SK-N-SH treated with all-trans-retinoic acid at 6 μM for 48 hours (cell line): ENCODE data around the gene CD8B.

ENCODE experiments used
- ATAC-seq: fragments of 200-7000 bp; cut with Tn5 transposase; 3 replicates; pipeline ENCODE4 v1.9.1; 2020; ENCODE audit warnings: mild to moderate bottlenecking, moderate library complexity
- ARNTL ChIP-seq: fragments of 450-650 bp; formaldehyde crosslinking; IDR thresholded peaks from 2 replicates; pipeline ENCODE4 v1.5.0; 2020; ENCODE audit warnings: low read depth, mild to moderate bottlenecking, moderate library complexity, borderline replicate concordance
- BACH2 ChIP-seq: fragments of 250-450 bp; sonication (Bioruptor Pico); IDR thresholded peaks from 2 replicates; pipeline ENCODE4 v1.9.0; 2021; ENCODE audit warnings: mild to moderate bottlenecking, borderline replicate concordance
- CREB5 ChIP-seq: fragments of 250-450 bp; sonication (Bioruptor Pico); IDR thresholded peaks from 2 replicates; pipeline ENCODE4 v1.5.1; 2020; ENCODE audit warnings: low read depth, mild to moderate bottlenecking, moderate library complexity
- CSRNP3 ChIP-seq: fragments of 250-450 bp; sonication (Bioruptor Pico); IDR thresholded peaks from 2 replicates; pipeline ENCODE4 v1.5.1; 2021; ENCODE audit warnings: mild to moderate bottlenecking, moderate library complexity
- ESRRG ChIP-seq: fragments of 250-450 bp; sonication (Bioruptor Pico); IDR thresholded peaks from 2 replicates; pipeline ENCODE4 v1.6.1; 2021; ENCODE audit warnings: mild to moderate bottlenecking
- GLIS3 ChIP-seq: fragments of 250-450 bp; sonication (Bioruptor Pico); IDR thresholded peaks from 2 replicates; pipeline ENCODE4 v1.5.0; 2020; ENCODE audit warnings: mild to moderate bottlenecking, moderate library complexity
- OSR1 ChIP-seq: fragments of 250-450 bp; sonication (Bioruptor Pico); IDR thresholded peaks from 2 replicates; pipeline ENCODE4 v1.8.0; 2022; ENCODE audit warnings: moderate library complexity, mild to moderate bottlenecking, inconsistent platforms
- PATZ1 ChIP-seq: fragments of 250-450 bp; sonication (Bioruptor Pico); IDR thresholded peaks from 2 replicates; pipeline ENCODE4 v1.8.0; 2020; ENCODE audit warnings: mild to moderate bottlenecking, moderate library complexity, borderline replicate concordance
- POU6F1 ChIP-seq: fragments of 250-450 bp; sonication (Bioruptor Pico); IDR thresholded peaks from 2 replicates; pipeline ENCODE4 v1.8.0; 2021; ENCODE audit warnings: low read depth, mild to moderate bottlenecking, moderate library complexity, borderline replicate concordance
- PPARA ChIP-seq: fragments of 250-450 bp; sonication (Bioruptor Pico); IDR thresholded peaks from 2 replicates; pipeline ENCODE4 v1.5.0; 2020; ENCODE audit warnings: mild to moderate bottlenecking, borderline replicate concordance
- RARB ChIP-seq: fragments of 250-450 bp; sonication (Bioruptor Pico); IDR thresholded peaks from 2 replicates; pipeline ENCODE4 v1.8.0; 2021; ENCODE audit warnings: mild to moderate bottlenecking, moderate library complexity
- SNAI2 ChIP-seq: fragments of 250-450 bp; sonication (Bioruptor Pico); IDR thresholded peaks from 2 replicates; pipeline ENCODE4 v1.5.0; 2020; ENCODE audit warnings: mild to moderate bottlenecking, moderate library complexity
- TOX ChIP-seq: fragments of 250-450 bp; sonication (Bioruptor Pico); IDR thresholded peaks from 2 replicates; pipeline ENCODE4 v1.8.0; 2021; ENCODE audit warnings: mild to moderate bottlenecking, moderate library complexity, borderline replicate concordance
- TSHZ2 ChIP-seq: fragments of 250-450 bp; sonication (Bioruptor Pico); IDR thresholded peaks from 2 replicates; pipeline ENCODE4 v1.5.0; 2020; ENCODE audit warnings: mild to moderate bottlenecking, moderate library complexity
- ZC3H10 ChIP-seq: fragments of 250-450 bp; sonication (Bioruptor Pico); IDR thresholded peaks from 2 replicates; pipeline ENCODE4 v1.5.1; 2021; ENCODE audit warnings: mild to moderate bottlenecking, moderate library complexity
- ZFP3 ChIP-seq: fragments of 250-450 bp; sonication (Bioruptor Pico); IDR thresholded peaks from 2 replicates; pipeline ENCODE4 v1.5.0; 2020; ENCODE audit warnings: mild to moderate bottlenecking, moderate library complexity
- ZFP30 ChIP-seq: fragments of 450-650 bp; formaldehyde crosslinking; IDR thresholded peaks from 2 replicates; pipeline ENCODE4 v1.5.0; 2022; ENCODE audit warnings: mild to moderate bottlenecking, moderate library complexity
- ZNF565 ChIP-seq: fragments of 450-650 bp; formaldehyde crosslinking; conservative IDR thresholded peaks from 2 replicates; pipeline ENCODE4 v1.5.0; 2020; ENCODE audit warnings: low read depth, mild to moderate bottlenecking, moderate library complexity
- ZNF70 ChIP-seq: fragments of 450-650 bp; formaldehyde crosslinking; IDR thresholded peaks from 2 replicates; pipeline ENCODE4 v1.5.0; 2020; ENCODE audit warnings: mild to moderate bottlenecking, moderate library complexity
- ZNF8 ChIP-seq: fragments of 450-650 bp; formaldehyde crosslinking; IDR thresholded peaks from 2 replicates; pipeline ENCODE4 v1.5.0; 2020; ENCODE audit warnings: mild to moderate bottlenecking, moderate library complexity

The CD8B gene

GRCh38 chr2:86826951-86827350 is 34.7 kb downstream of the CD8B start:
- ATAC-seq, result no peak
- no peak for TF ChIP-seq POU6F1
- no peak for TF ChIP-seq PATZ1 (CRISPR knock-in tag)
- TF ChIP-seq BACH2, result no peak
- TF ChIP-seq RARB (CRISPR knock-in tag), result no peak
- TF ChIP-seq TSHZ2 (CRISPR knock-in tag), result no peak
- TF ChIP-seq OSR1 (CRISPR knock-in tag), result no peak
- no peak for TF ChIP-seq ZNF8 (CRISPR knock-in tag)
- TF ChIP-seq CSRNP3 (CRISPR knock-in tag), result no peak
- no peak for TF ChIP-seq PPARA
- no peak for TF ChIP-seq ZNF70 (CRISPR knock-in tag)
- no peak for TF ChIP-seq ZFP3 (CRISPR knock-in tag)
- TF ChIP-seq ZFP30, result no peak
- TF ChIP-seq ESRRG, result no peak
- no peak for TF ChIP-seq CREB5 (CRISPR knock-in tag)
- TF ChIP-seq TOX (CRISPR knock-in tag), result no peak

- ATAC-seq, result no peak
- TF ChIP-seq GLIS3 (CRISPR knock-in tag), result no peak
- TF ChIP-seq ZNF565 (CRISPR knock-in tag), result no peak
- no peak for TF ChIP-seq ARNTL (CRISPR knock-in tag)
- no peak for TF ChIP-seq SNAI2 (CRISPR knock-in tag)
- TF ChIP-seq ZC3H10, result no peak
- no peak for TF ChIP-seq TOX (CRISPR knock-in tag)
- no peak for TF ChIP-seq POU6F1
- no peak for TF ChIP-seq ZNF70 (CRISPR knock-in tag)
- TF ChIP-seq ESRRG, result no peak
- TF ChIP-seq ZNF8 (CRISPR knock-in tag), result no peak
- no peak for TF ChIP-seq BACH2
- TF ChIP-seq ZFP3 (CRISPR knock-in tag), result no peak
- TF ChIP-seq OSR1 (CRISPR knock-in tag), result no peak
- no peak for TF ChIP-seq ZFP30
Measured at GRCh38 chr2:86825693-86826381, 35.8 kb downstream of the CD8B start.
